ENCODE results near the gene RUVBL1. TPM values are rescaled to one million over a fixed set of nuclear protein-coding genes. Genes with fewer than 3 reads are reported as not detected.

RUVBL1 gene
- total RNA-seq, 2 experiments from 2014 or later = 5.6 to 7.7 TPM

DNA sequence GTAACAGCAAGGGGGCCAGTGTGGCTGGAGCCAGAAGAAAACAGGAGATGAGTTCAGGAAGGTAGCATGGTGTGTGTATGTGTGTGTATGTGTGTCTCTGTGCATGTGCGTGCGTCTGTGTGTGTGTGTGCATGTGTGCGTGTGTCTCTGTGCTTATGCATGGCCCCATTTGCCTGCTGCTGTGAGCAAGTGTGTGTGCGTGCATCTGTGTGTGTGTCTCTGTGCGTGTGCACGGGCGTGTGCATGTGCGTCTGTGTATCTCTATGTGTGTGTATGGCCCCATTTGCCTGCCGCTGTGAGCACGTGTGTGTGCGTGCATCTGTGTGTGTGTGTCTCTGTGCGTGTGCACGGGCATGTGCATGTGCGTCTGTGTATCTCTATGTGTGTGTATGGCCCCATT, 22.6 kb upstream of the RUVBL1 start:
- Mint-ChIP-seq H3K4me1 (ENCODE audit: low read depth) (no peaks in the 10 kb centered on the region), H3K27ac (no peak overlapping the region), H3K27me3 (no peaks in the 10 kb centered on the region), H3K4me3 (no peak overlapping the region), H3K36me3 (ENCODE audit: low read depth) (no peaks in the 10 kb centered on the region), H3K9me3 (no peaks in the 10 kb centered on the region)
- Histone ChIP-seq H3K9me3 (ENCODE audit: control insufficient read depth in 1 of 2, insufficient read depth in 1 of 2, low read length in 2 of 2) (no peaks in the 10 kb centered on the region), H3K4me1 (ENCODE audit: insufficient read depth, low read length) (no peaks in the 10 kb centered on the region), H3K27ac (ENCODE audit: low read depth in 1 of 2, low read length in 2 of 2) (no peak overlapping the region), H3K27me3 (ENCODE audit: control insufficient read depth in 1 of 2, insufficient read depth in 2 of 2, low read length in 2 of 2) (no peaks in the 10 kb centered on the region), H3K4me3 (ENCODE audit: low read length) (no peak overlapping the region), H3K36me3 (ENCODE audit: insufficient read depth, low read length) (no peaks in the 10 kb centered on the region)
- intact Hi-C loops (cut with DNase I, micrococcal nuclease) = no loop called here
- CTCF ChIA-PET = no interaction called here
- DNase-seq (no peak), ATAC-seq (ENCODE audit: poor library complexity) (no peak)
- POLR2A ChIA-PET = no interaction called here
- no peak for TF ChIP-seq CTCF (IDR thresholded peaks at IDR 0.05)

DNA sequence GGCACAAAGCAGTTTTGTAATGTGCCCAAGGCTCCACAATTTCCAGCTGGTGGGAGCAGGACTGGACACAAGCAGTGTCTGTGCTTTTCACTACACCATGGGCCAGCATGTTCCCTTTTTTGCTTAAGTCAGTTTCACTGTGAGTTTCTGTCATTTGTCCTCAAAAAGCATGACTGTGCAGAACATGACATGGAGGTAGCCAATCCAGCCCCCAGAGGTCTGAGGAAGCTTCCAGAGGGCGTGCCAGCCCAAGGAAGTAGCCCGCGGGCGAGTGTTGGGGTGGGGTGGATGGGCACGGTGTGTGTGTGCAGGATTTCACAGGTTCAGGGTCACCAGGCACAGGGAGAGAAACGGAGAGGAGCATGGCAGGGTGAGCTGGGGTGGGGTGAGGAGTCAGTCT, 21.7 kb upstream of the RUVBL1 start:
- no peak overlapping the region for H3K27ac ChIP-seq (ENCODE audit: low read depth in 1 of 2, low read length in 2 of 2)
- DNase-seq (peak in 3 of 14 experiments; percentile 13 to 47 (median 43)), ATAC-seq (ENCODE audit: poor library complexity) (no peak)
- no peaks in the 10 kb centered on the region for H3K27me3 ChIP-seq (ENCODE audit: control insufficient read depth in 1 of 2, insufficient read depth in 2 of 2, low read length in 2 of 2)
- no peak overlapping the region for H3K4me3 ChIP-seq (ENCODE audit: low read length)
- TF ChIP-seq CTCF (IDR thresholded peaks at IDR 0.05) = no peak
- H3K4me1 ChIP-seq (ENCODE audit: insufficient read depth, low read length) = no peaks in the 10 kb centered on the region
- ChIA-PET POLR2A (no interaction called here), CTCF (no interaction called here)
- Mint-ChIP-seq H3K27ac (no peak overlapping the region), H3K9me3 (no peaks in the 10 kb centered on the region), H3K27me3 (no peaks in the 10 kb centered on the region), H3K4me3 (no peak overlapping the region), H3K36me3 (ENCODE audit: low read depth) (no peaks in the 10 kb centered on the region), H3K4me1 (ENCODE audit: low read depth) (no peaks in the 10 kb centered on the region)
- intact Hi-C loops (cut with DNase I, micrococcal nuclease) = no loop called here
- H3K36me3 ChIP-seq (ENCODE audit: insufficient read depth, low read length) = no peaks in the 10 kb centered on the region
- no peaks in the 10 kb centered on the region for H3K9me3 ChIP-seq (ENCODE audit: control insufficient read depth in 1 of 2, insufficient read depth in 1 of 2, low read length in 2 of 2)

DNA sequence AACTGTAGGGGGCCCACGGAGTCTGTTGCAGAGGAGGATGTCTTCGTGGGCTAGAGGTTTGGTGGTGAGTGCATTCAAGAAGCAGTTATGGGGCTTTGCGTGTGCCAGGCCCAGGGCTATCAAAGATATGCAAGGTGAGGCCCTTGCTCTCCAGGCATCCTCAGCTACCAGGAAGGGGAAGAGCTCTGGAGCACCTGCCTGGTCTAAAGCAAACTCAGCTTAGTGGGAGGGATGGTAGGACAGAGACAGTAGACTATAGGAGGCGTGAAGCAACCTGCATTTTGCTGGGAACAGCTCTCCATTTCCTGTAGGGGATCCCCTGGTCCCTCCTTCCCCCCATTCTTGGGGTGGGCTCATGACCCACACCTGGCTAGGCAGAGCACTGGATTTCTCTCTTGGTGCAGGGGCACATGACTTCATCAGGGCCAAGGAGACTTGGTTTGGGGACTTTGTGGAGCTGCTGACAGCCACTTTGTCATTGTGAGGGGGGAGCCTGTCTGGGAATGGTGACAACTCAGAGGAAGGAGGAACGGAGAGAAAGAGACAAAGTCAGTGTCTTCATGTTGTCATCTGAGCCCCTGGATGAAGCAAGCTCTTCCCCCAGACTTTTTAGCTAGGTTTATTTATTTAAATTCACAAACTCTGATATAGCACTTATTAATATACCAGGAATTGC, 21.0 kb upstream of the RUVBL1 start:
- H3K4me3 Mint-ChIP-seq = no peak overlapping the region
- H3K27me3 ChIP-seq (ENCODE audit: control insufficient read depth in 1 of 2, insufficient read depth in 2 of 2, low read length in 2 of 2) = no peaks in the 10 kb centered on the region
- no peak overlapping the region for H3K4me3 ChIP-seq (ENCODE audit: low read length)
- DNase-seq = no peak
- H3K36me3 ChIP-seq (ENCODE audit: insufficient read depth, low read length) = no peaks in the 10 kb centered on the region
- ChIA-PET POLR2A (interaction anchor here (1.4 kb wide), 1 partner anchor 11 kb away, joined by 4 read pairs; no protein-coding TSS in a partner anchor), CTCF (no interaction called here)
- H3K9me3 Mint-ChIP-seq = no peaks in the 10 kb centered on the region
- H3K9me3 ChIP-seq (ENCODE audit: control insufficient read depth in 1 of 2, insufficient read depth in 1 of 2, low read length in 2 of 2) = no peaks in the 10 kb centered on the region
- no peaks in the 10 kb centered on the region for H3K4me1 ChIP-seq (ENCODE audit: insufficient read depth, low read length)
- H3K4me1 Mint-ChIP-seq (ENCODE audit: low read depth) = no peaks in the 10 kb centered on the region
- no peak for ATAC-seq (ENCODE audit: poor library complexity)
- no peaks in the 10 kb centered on the region for H3K27me3 Mint-ChIP-seq
- no peak overlapping the region for H3K27ac Mint-ChIP-seq
- H3K36me3 Mint-ChIP-seq (ENCODE audit: low read depth) = no peaks in the 10 kb centered on the region
- TF ChIP-seq CTCF (IDR thresholded peaks at IDR 0.05) = no peak
- no peak overlapping the region for H3K27ac ChIP-seq (ENCODE audit: low read depth in 1 of 2, low read length in 2 of 2)
- intact Hi-C loops (cut with DNase I, micrococcal nuclease) = no loop called here
